ENCODE measurements around the gene TENM3.

DNA sequence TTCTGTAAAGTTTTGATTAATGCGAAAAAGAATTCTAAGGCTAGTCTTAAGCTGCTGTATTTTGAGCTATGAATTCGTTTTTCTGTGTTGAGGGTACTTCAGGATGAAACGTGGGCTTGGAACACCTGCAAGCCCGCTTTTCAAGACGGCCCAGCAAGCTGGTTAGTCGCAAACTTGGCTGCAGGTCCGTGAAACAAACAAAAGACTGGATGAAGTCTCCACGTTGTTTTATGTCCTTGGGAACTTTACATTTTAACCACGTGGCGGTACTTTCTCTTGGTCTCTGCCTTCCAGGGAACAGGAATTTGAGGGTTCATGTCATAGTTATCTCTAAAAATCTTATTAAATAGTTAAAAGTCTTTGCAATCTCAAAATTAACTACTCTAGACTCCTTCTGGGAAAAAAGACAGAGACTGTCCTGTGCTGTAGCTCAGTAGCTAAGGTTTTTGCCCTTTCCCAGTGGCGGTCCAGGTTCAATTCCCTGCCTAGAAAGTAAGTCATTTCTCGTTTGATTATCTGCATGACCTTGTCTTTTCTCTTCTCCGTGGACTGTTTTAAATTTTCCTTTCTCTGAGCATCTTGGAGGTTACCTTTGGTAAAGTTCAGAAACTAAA, 21.0 kb downstream of the TENM3 start:
- TF ChIP-seq CTCF (IDR thresholded peaks at IDR 0.05; ENCODE audit: poor library complexity) (no peak), EZH2 (IDR thresholded peaks at IDR 0.05; ENCODE audit: borderline replicate concordance) (no peak)

Data from hepatocyte (in vitro differentiated cells).